GM12878 (cell line): ENCODE measurements around the gene NT5DC4.

Experiments
- CTCF ChIP-seq, 3 experiments: IDR thresholded peaks in 2 of 3; conservative IDR thresholded peaks in 1 of 3; 2 replicates each; pipeline ENCODE4 v1.5.1; 2011; ENCODE audit warnings: low read depth in 3 of 3, low read length in 3 of 3, mild to moderate bottlenecking in 3 of 3, control low read depth in 2 of 3, moderate library complexity in 2 of 3, inconsistent platforms in 1 of 3, mixed read lengths in 1 of 3; ENCODE audit not compliant: control insufficient read depth in 2 of 3, insufficient read depth in 1 of 3; ENCODE audit errors: extremely low read depth in 1 of 3
- E4F1 ChIP-seq: fragments of 450-650 bp; IDR thresholded peaks from 2 replicates; pipeline ENCODE4 v1.6.1; 2018; ENCODE audit warnings: borderline replicate concordance, mild to moderate bottlenecking; ENCODE audit not compliant: partially characterized antibody
- PRDM15 ChIP-seq: fragments of 450-650 bp; formaldehyde crosslinking; IDR thresholded peaks from 2 replicates; pipeline ENCODE4 v1.4.0; 2020; ENCODE audit warnings: mild to moderate bottlenecking, moderate library complexity

- TF ChIP-seq PRDM15 (CRISPR knock-in tag) (no peak), E4F1 (no peak), CTCF (IDR thresholded peaks at IDR 0.05 in 2 of 3, conservative IDR thresholded peaks at IDR 0.05 in 1 of 3; ENCODE audit: control insufficient read depth in 2 of 3, extremely low read depth in 1 of 3, insufficient read depth in 1 of 3, low read depth in 3 of 3, low read length in 3 of 3) (no peak)
Observed at GRCh38 chr2:112784199-112785189, 63.7 kb downstream of the NT5DC4 start, which contains the start of gene IL1A.
